GM15510 (cell line): ENCODE data around the gene TNFRSF12A.

Experiments used
- POLR2A ChIP-seq: IDR thresholded peaks from 3 replicates; pipeline ENCODE4 v1.6.1; 2011; ENCODE audit warnings: borderline replicate concordance; ENCODE audit not compliant: insufficient read length; ENCODE audit errors: extremely low read depth

The TNFRSF12A gene

GRCh38 chr16:3035972-3036725 is 16.0 kb downstream of the TNFRSF12A start:
- no peak for TF ChIP-seq POLR2A

GRCh38 chr16:3036726-3037315 is 16.7 kb downstream of the TNFRSF12A start, which contains the start of gene BICDL2:
TSS of gene BICDL2 (minus strand) at chr16:3036944. CDS start at chr16:3035496, 1,448 bp downstream.
- no peak for TF ChIP-seq POLR2A

- no peak for TF ChIP-seq POLR2A
Observed at GRCh38 chr16:3038256-3038655, 18.1 kb downstream of the TNFRSF12A start.

GRCh38 chr16:3038896-3039295 is 18.7 kb downstream of the TNFRSF12A start:
- TF ChIP-seq POLR2A: no peak

- no peak for TF ChIP-seq POLR2A
Observed at GRCh38 chr16:3042376-3042775, 22.2 kb downstream of the TNFRSF12A start.

- TF ChIP-seq POLR2A: no peak
Observed at GRCh38 chr16:3044708-3045107, 24.5 kb downstream of the TNFRSF12A start.

GRCh38 chr16:3045758-3046640 is 25.8 kb downstream of the TNFRSF12A start, which contains the start of gene MMP25:
TSS of gene MMP25 (plus strand) at chr16:3046561. CDS start at chr16:3046918, 357 bp downstream.
- no peak for TF ChIP-seq POLR2A

GRCh38 chr16:3046641-3047386 is 26.6 kb downstream of the TNFRSF12A start:
- TF ChIP-seq POLR2A: no peak

GRCh38 chr16:3047387-3047720 is 27.2 kb downstream of the TNFRSF12A start:
- no peak for TF ChIP-seq POLR2A

- no peak for TF ChIP-seq POLR2A
Observed at GRCh38 chr16:3049921-3050481, 29.8 kb downstream of the TNFRSF12A start.

GRCh38 chr16:3050487-3050886 is 30.3 kb downstream of the TNFRSF12A start:
- TF ChIP-seq POLR2A: no peak

- no peak for TF ChIP-seq POLR2A
Observed at GRCh38 chr16:3051009-3051408, 30.8 kb downstream of the TNFRSF12A start.

- no peak for TF ChIP-seq POLR2A
Observed at GRCh38 chr16:3051494-3051893, 31.3 kb downstream of the TNFRSF12A start.
